Adipocyte (in vitro differentiated cells): ENCODE measurements around the gene APLN.

ENCODE experiments used
- DNase-seq: peaks from one replicate; pipeline ENCODE4 v3.0.0-alpha.2; 2015; ENCODE audit warnings: low read depth
- H3K27me3 ChIP-seq: replicated peaks from 2 replicates; pipeline ENCODE4 v1.7.0; 2013; ENCODE audit warnings: mild to moderate bottlenecking, low read length, moderate library complexity; ENCODE audit not compliant: control insufficient read depth, insufficient read depth
- H3K36me3 ChIP-seq: 2 replicates; pipeline ENCODE4 v1.7.0; 2013; ENCODE audit warnings: low read length, mild to moderate bottlenecking, moderate library complexity; ENCODE audit not compliant: control insufficient read depth, insufficient read depth, severe bottlenecking
- H3K4me1 ChIP-seq: 2 replicates; pipeline ENCODE4 v1.7.0; 2013; ENCODE audit warnings: mild to moderate bottlenecking, low read length, moderate library complexity; ENCODE audit not compliant: control insufficient read depth, insufficient read depth
- H3K4me3 ChIP-seq: 2 replicates; pipeline ENCODE4 v1.7.0; 2013; ENCODE audit warnings: mild to moderate bottlenecking, low read length, moderate library complexity
- H3K9ac ChIP-seq: 2 replicates; pipeline ENCODE4 v1.7.0; 2013; ENCODE audit warnings: mild to moderate bottlenecking, low read length, moderate library complexity
- H3K9me3 ChIP-seq: 2 replicates; pipeline ENCODE4 v1.7.0; 2013; ENCODE audit warnings: mild to moderate bottlenecking, low read length, moderate library complexity; ENCODE audit not compliant: control insufficient read depth

APLN gene

DNA sequence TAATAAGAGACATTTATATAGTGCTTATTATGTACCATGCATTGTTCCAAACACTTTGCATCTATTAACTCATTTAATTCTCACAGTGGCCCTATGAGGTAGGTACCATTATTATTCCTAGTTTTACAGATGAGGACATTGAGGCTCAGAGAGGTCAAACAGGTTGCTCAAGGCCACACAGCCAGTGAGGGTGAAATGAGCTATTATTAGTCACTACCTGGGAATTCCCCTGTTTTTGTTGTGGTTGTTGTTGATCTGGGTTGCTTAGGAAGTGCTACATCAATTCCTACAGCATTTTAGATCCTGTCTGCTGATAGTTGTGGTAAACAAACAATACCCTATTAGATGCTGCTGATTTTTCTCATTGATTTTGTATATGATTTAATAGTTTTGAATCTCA, 41.2 kb downstream of the APLN start:
- H3K27me3 ChIP-seq = peaks cover 19% of the 10 kb centered on the region
- DNase-seq = no peak
- no peaks in the 10 kb centered on the region for H3K36me3 ChIP-seq

DNA sequence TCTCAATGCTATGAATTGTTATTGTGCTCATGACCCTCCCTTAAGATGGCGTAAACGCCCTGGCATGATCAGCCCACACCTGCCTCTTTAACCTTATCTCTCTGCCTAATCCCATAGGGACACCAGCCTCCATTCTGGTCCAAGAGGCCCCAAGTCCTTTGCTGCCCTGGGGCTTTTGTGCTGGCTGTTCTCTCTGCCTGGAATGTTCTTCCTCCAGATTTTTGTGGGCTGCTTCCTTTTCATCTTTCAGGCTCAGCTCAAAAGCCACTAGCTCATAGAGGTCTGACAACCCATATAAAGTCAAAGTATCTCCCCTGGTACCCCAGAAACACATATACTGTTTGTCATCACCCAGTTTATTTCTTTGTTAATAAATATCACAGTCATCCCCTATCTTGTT, 42.4 kb downstream of the APLN start:
- Histone ChIP-seq H3K9me3 (peaks cover 8% of the 10 kb centered on the region), H3K36me3 (no peaks in the 10 kb centered on the region), H3K4me3 (no peak overlapping the region), H3K27me3 (peaks cover 26% of the 10 kb centered on the region), H3K4me1 (no peaks in the 10 kb centered on the region), H3K9ac (no peak overlapping the region)
- DNase-seq = no peak

More for the DNA sequence above, 41.2 kb downstream of the APLN start:
- Histone ChIP-seq H3K9me3 (peaks cover 8% of the 10 kb centered on the region), H3K4me1 (no peaks in the 10 kb centered on the region), H3K9ac (no peak overlapping the region), H3K4me3 (no peak overlapping the region)

DNA sequence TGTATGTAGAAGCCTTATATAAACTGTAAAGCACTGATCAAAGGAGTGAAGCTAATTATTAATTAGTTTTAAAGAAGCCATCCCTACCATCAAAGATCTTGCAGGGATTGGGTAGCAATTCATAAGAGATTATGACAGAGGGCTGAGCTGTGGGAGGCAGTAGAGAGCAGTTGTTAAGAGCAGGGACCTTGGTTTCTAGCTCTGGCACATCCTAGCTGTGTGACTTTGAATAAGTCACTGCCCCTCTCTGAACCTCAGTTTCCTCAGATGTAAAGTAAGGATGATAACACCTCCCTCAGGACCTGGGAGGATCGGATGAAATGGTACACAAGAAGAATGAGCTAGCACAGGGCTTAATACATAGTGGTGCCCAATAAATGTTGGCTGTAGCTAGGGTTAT, 45.4 kb downstream of the APLN start:
- DNase-seq = no peak
- H3K9me3 ChIP-seq = peaks cover 8% of the 10 kb centered on the region
- H3K36me3 ChIP-seq = no peaks in the 10 kb centered on the region
- peaks cover 26% of the 10 kb centered on the region for H3K27me3 ChIP-seq
- H3K9ac ChIP-seq = no peak overlapping the region
- H3K4me1 ChIP-seq = peaks cover 2% of the 10 kb centered on the region
- no peak overlapping the region for H3K4me3 ChIP-seq

DNA sequence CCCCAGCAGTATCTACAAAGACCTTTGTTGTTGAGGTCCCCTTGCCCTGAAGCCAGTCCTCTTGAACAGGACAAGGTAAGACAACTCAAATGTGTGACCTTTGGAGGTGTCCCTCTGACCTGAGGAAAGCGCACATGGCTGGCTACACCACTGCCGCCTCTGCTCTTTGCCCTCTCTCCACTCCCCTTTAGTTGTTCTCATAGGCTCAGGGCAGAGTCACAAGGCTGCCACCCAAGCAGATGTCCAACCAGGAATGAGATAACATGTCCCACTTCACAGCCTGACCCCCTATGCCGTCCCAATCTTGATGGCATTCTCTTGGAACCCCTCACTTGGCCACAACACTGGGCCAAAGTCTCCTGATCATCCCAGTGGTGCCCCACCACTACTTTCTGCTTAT, 46.3 kb downstream of the APLN start:
- DNase-seq = no peak
- H3K36me3 ChIP-seq = no peaks in the 10 kb centered on the region

DNA sequence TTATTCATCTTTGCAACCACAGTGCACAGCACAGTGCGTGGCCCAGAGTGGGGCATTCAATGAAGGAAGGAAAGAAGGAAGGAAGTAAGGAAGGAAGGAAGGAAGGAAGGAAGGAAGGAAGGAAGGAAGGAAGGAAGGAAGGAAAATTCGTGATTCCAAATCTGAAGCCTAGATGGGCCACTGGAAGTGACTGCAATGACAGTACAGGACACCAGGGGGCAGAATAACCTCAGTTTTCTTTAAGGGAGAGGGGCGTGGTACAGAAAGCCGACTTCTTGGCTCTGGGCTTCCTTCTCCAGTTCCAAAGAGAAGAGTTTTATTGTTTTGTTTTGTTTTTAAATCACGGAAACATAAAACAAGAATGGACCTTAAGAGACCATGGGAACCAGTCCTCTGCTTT, 47.8 kb downstream of the APLN start:
- H3K4me3 ChIP-seq = no peak overlapping the region
- peaks cover 26% of the 10 kb centered on the region for H3K27me3 ChIP-seq
- peak; percentile 83 for DNase-seq
- H3K4me1 ChIP-seq = peaks cover 5% of the 10 kb centered on the region
- peaks cover 8% of the 10 kb centered on the region for H3K9me3 ChIP-seq
- H3K9ac ChIP-seq = no peak overlapping the region
- H3K36me3 ChIP-seq = no peaks in the 10 kb centered on the region

More for the DNA sequence above, 46.3 kb downstream of the APLN start:
- no peak overlapping the region for H3K4me3 ChIP-seq
- H3K9ac ChIP-seq = no peak overlapping the region
- peaks cover 8% of the 10 kb centered on the region for H3K9me3 ChIP-seq
- H3K27me3 ChIP-seq = peaks cover 26% of the 10 kb centered on the region
- H3K4me1 ChIP-seq = peaks cover 5% of the 10 kb centered on the region

DNA sequence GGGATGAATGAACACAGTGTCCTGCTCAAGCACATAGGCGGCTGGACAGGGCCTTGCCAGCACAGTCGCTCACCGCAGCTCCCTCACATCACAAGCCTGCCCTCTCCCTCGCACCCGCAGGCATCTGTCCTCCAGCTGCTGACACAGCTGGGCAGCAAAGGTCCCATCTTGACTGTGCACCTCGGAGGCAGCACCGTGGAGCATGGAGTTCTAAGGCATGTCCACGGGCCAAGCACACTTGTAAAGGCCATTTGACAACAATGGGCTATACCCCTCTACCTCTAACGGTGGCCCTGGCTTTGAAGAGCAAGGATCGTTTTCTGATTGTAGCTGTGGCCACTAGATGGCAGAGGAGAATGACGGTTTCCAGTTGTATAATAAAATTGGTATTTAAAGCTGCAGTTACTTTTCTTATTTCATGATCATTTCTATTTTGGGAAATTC, 53.8 kb downstream of the APLN start:
- H3K9me3 ChIP-seq = no peaks in the 10 kb centered on the region
- H3K4me3 ChIP-seq = no peak overlapping the region
- peak; percentile 69 for DNase-seq
- H3K27me3 ChIP-seq = peaks cover 7% of the 10 kb centered on the region
- peaks cover 9% of the 10 kb centered on the region for H3K4me1 ChIP-seq
- no peak overlapping the region for H3K9ac ChIP-seq
- no peaks in the 10 kb centered on the region for H3K36me3 ChIP-seq

DNA sequence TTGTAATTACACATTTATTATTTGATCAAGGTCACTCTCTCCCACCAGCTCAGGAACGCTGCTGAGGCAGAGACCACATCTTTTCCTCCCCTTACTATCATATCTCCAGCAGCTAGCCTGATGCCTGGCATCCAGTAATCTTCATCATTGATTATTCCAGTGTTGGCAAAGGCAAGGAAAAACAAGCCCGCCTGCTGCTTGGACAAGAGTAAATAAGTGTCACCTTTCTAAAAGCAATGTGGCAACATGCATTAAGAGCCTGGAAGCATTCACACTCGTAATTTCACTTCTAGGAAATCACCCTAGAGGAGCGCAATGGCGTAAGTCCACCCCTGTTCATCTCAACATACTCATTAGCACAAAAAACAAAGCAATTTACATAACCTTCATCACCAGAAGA, 54.8 kb downstream of the APLN start:
- Histone ChIP-seq H3K4me1 (peaks cover 9% of the 10 kb centered on the region), H3K36me3 (no peaks in the 10 kb centered on the region), H3K9ac (no peak overlapping the region), H3K27me3 (peaks cover 7% of the 10 kb centered on the region), H3K9me3 (no peaks in the 10 kb centered on the region), H3K4me3 (no peak overlapping the region)
- no peak for DNase-seq

DNA sequence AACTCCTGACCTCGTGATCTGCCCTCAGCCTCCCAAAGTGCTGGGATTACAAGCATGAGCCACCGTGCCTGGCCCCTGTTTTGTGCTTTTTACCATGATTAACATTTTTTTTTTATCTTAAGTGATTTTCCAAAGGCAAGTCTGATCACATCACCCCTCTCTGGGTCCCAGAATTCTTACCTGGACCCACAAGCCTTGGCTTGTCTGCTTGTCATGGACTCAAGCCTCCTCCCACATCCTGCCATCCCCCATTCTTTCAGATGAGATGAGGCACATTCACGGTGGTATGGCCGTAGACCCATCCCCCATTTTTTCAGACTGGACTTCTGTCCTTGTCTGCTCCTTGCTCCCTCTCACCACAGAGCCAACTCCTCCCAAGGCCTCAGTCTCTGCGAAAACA, 55.3 kb downstream of the APLN start:
- Histone ChIP-seq H3K9me3 (no peaks in the 10 kb centered on the region), H3K4me1 (peaks cover 9% of the 10 kb centered on the region), H3K4me3 (no peak overlapping the region), H3K36me3 (peaks cover 2% of the 10 kb centered on the region), H3K27me3 (peaks cover 7% of the 10 kb centered on the region), H3K9ac (no peak overlapping the region)
- DNase-seq = no peak

DNA sequence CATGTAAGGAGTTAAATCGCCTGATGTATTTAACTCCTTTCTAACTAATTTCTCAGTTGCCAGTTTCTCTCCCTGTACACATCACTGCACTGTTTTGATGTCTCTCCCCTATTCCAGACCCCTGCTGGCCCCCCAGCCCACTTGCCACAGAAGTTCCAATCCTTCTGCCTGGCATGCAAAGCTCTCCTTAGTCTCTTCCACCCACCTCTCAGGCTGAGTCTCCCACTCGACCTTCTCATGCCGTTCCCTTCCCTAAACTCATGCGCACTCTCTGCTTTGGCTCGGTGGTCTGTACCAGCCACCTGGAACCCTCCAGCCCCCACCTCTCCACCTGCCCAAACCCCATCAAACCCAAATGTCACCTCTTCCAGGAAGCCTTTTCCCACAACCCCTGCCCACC, 56.9 kb downstream of the APLN start:
- H3K4me1 ChIP-seq = peaks cover 13% of the 10 kb centered on the region
- no peak overlapping the region for H3K9ac ChIP-seq
- H3K4me3 ChIP-seq = no peak overlapping the region
- DNase-seq = no peak
- peaks cover 10% of the 10 kb centered on the region for H3K36me3 ChIP-seq
- H3K9me3 ChIP-seq = no peaks in the 10 kb centered on the region
- H3K27me3 ChIP-seq = peaks cover 7% of the 10 kb centered on the region

DNA sequence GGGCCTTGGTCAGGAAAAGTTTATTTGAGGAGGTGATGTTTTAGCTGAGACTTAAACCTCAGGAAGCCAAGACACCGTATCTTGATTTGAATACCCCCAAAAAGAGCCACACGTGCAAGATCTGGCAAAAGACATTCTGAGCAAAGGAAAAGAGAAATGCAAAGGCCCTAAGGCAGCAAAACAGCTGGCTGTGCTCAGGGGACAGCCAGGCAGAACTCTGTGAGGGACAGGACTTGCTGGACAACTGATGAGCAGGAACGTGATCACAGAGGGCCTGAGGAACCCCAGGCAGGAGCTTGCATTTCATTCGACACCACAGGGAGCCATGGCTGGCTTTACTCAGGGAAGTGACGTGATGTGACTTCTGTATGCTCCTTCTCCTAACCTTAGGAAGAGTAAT, 58.7 kb downstream of the APLN start:
- no peaks in the 10 kb centered on the region for H3K9me3 ChIP-seq
- no peak overlapping the region for H3K4me3 ChIP-seq
- H3K9ac ChIP-seq = no peak overlapping the region
- no peak for DNase-seq
- H3K4me1 ChIP-seq = peaks cover 15% of the 10 kb centered on the region
- H3K27me3 ChIP-seq = peaks cover 7% of the 10 kb centered on the region
- H3K36me3 ChIP-seq = peaks cover 21% of the 10 kb centered on the region
